Measurements from ENCODE around the gene C20orf204. TPM values are rescaled to one million over a fixed set of nuclear protein-coding genes. Genes with fewer than 3 reads are reported as not detected.

C20orf204 gene
- total and polyA plus RNA-seq, 10 of the 15 experiments (the other 5 are each of a cell fraction or from before 2014, with no cell fraction given): 0.24 to 56.0 (median 12.4) TPM

DNA sequence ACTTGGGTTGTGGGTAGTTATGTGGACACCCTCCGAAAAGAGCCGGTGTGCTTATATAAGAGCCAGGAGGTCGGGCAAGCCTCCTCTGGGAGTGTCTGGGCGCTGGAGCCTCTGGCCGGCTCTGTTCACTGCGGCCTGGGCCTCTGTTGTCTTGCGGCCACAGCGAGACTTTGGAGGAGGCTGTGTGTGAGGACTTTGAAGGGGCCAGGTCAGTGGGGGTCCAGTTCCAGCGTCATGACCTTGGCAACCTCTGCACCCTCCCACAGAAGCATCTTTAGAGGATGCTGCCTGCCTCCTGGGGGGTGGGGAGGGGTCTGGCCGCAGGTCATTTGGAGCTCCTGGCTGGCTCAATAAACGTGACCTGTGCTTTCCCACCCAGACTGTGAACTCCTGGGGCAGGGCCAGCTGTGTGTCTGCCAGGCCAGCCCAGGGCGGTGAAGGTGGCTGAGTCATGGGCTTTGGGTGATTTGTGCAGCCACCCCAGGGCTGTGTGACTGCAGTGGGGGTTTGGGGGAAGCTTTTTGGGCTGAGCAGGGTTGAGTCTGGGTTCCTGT is 28.2 kb downstream of the C20orf204 start:
- WGBS (ENCODE audit: insufficient coverage, insufficient replicate concordance, low lambda C conversion rate, missing lambda C conversion rate): 67% methylated on average over 12 of the region's 12 CpGs
- Histone ChIP-seq H3K27me3 (replicated peaks in 1 of 2; ENCODE audit: control insufficient read depth in 2 of 2, insufficient read depth in 2 of 2, low read length in 1 of 2) (no peaks in the 10 kb centered on the region), H3K36me3 (ENCODE audit: control insufficient read depth in 2 of 2, insufficient read depth in 2 of 2, low read length in 1 of 2) (no peaks in the 10 kb centered on the region), H3K79me2 (ENCODE audit: control insufficient read depth, insufficient read depth, low read length) (no peaks in the 10 kb centered on the region), H3K9me3 (replicated peaks; ENCODE audit: control insufficient read depth, insufficient read depth, low read length) (no peaks in the 10 kb centered on the region), H3K27ac (ENCODE audit: control insufficient read depth, insufficient read depth) (no peak overlapping the region), H3K4me2 (ENCODE audit: control insufficient read depth, insufficient read depth) (peak overlapping the region; percentile 85), H2AFZ (ENCODE audit: control insufficient read depth, low read depth, low read length) (no peak overlapping the region), H4K20me1 (ENCODE audit: control insufficient read depth, insufficient read depth) (no peaks in the 10 kb centered on the region), H3K9ac (ENCODE audit: control insufficient read depth, insufficient read depth, low read length) (peak overlapping the region; percentile 82; the same call in 1 of the 2 replicates), H3K4me1 (ENCODE audit: control insufficient read depth, insufficient read depth, low read length) (peaks cover 32% of the 10 kb centered on the region), H3K4me3 (peak overlapping the region; percentile 74)
- SMC1A ChIA-PET (ENCODE audit: uncharacterized antibody, unreplicated experiment): interaction anchor here (1.1 kb wide), 1 partner anchor 15 kb away, joined by 3 read pairs; the partner anchor contains the start of gene RGS19
- BruUV-seq (replicated peaks): no TSS peak
- intact Hi-C loops (cut with micrococcal nuclease; ENCODE audit: unreplicated experiment): no loop called here
- CTCF ChIA-PET: interaction anchor here (0.7 to 1.4 kb wide), 4 partner anchors 10 to 26 kb away, joined by 3 to 6 read pairs (median 4); no protein-coding TSS in a partner anchor
- no peak for ATAC-seq
- FAIRE-seq: no peak
- POLR2A ChIA-PET: interaction anchor here (0.5 to 3.0 kb wide), 3 partner anchors 13 to 536 kb away, joined by 3 to 10 read pairs (median 5); partner anchors contain the start of genes OPRL1 and RGS19
- no peak for DNase-seq (ENCODE audit: low read depth, low spot score)
- in situ Hi-C loops (cut with MboI): no loop called here
- RAD21 ChIA-PET (ENCODE audit: unreplicated experiment): no interaction called here
- TF ChIP-seq, protein P1, sequence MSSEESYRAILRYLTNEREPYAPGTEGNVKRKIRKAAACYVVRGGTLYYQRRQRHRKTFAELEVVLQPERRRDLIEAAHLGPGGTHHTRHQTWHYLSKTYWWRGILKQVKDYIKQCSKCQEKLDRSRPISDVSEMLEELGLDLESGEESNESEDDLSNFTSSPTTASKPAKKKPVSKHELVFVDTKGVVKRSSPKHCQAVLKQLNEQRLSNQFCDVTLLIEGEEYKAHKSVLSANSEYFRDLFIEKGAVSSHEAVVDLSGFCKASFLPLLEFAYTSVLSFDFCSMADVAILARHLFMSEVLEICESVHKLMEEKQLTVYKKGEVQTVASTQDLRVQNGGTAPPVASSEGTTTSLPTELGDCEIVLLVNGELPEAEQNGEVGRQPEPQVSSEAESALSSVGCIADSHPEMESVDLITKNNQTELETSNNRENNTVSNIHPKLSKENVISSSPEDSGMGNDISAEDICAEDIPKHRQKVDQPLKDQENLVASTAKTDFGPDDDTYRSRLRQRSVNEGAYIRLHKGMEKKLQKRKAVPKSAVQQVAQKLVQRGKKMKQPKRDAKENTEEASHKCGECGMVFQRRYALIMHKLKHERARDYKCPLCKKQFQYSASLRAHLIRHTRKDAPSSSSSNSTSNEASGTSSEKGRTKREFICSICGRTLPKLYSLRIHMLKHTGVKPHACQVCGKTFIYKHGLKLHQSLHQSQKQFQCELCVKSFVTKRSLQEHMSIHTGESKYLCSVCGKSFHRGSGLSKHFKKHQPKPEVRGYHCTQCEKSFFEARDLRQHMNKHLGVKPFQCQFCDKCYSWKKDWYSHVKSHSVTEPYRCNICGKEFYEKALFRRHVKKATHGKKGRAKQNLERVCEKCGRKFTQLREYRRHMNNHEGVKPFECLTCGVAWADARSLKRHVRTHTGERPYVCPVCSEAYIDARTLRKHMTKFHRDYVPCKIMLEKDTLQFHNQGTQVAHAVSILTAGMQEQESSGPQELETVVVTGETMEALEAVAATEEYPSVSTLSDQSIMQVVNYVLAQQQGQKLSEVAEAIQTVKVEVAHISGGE (CRISPR knock-in tag; IDR thresholded peaks at IDR 0.05): no peak
- TF ChIP-seq, protein P2, sequence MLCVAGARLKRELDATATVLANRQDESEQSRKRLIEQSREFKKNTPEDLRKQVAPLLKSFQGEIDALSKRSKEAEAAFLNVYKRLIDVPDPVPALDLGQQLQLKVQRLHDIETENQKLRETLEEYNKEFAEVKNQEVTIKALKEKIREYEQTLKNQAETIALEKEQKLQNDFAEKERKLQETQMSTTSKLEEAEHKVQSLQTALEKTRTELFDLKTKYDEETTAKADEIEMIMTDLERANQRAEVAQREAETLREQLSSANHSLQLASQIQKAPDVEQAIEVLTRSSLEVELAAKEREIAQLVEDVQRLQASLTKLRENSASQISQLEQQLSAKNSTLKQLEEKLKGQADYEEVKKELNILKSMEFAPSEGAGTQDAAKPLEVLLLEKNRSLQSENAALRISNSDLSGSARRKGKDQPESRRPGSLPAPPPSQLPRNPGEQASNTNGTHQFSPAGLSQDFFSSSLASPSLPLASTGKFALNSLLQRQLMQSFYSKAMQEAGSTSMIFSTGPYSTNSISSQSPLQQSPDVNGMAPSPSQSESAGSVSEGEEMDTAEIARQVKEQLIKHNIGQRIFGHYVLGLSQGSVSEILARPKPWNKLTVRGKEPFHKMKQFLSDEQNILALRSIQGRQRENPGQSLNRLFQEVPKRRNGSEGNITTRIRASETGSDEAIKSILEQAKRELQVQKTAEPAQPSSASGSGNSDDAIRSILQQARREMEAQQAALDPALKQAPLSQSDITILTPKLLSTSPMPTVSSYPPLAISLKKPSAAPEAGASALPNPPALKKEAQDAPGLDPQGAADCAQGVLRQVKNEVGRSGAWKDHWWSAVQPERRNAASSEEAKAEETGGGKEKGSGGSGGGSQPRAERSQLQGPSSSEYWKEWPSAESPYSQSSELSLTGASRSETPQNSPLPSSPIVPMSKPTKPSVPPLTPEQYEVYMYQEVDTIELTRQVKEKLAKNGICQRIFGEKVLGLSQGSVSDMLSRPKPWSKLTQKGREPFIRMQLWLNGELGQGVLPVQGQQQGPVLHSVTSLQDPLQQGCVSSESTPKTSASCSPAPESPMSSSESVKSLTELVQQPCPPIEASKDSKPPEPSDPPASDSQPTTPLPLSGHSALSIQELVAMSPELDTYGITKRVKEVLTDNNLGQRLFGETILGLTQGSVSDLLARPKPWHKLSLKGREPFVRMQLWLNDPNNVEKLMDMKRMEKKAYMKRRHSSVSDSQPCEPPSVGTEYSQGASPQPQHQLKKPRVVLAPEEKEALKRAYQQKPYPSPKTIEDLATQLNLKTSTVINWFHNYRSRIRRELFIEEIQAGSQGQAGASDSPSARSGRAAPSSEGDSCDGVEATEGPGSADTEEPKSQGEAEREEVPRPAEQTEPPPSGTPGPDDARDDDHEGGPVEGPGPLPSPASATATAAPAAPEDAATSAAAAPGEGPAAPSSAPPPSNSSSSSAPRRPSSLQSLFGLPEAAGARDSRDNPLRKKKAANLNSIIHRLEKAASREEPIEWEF (IDR thresholded peaks at IDR 0.05; ENCODE audit: insufficient replicate concordance, low read depth, low read length): no peak
- no peak for TF ChIP-seq CREM (IDR thresholded peaks at IDR 0.05; ENCODE audit: low read depth)

Measured in GM12878 (cell line).